ENCODE data around the gene ELFN1. TPM values are rescaled to one million over a fixed set of nuclear protein-coding genes. Genes with fewer than 3 reads are reported as not detected.

ELFN1 gene
- total and polyA plus RNA-seq, 9 of the 15 experiments (the other 6 are each of a cell fraction or from before 2014, with no cell fraction given): 0.04 to 0.64 (median 0.18) TPM; not detected in 2

DNA sequence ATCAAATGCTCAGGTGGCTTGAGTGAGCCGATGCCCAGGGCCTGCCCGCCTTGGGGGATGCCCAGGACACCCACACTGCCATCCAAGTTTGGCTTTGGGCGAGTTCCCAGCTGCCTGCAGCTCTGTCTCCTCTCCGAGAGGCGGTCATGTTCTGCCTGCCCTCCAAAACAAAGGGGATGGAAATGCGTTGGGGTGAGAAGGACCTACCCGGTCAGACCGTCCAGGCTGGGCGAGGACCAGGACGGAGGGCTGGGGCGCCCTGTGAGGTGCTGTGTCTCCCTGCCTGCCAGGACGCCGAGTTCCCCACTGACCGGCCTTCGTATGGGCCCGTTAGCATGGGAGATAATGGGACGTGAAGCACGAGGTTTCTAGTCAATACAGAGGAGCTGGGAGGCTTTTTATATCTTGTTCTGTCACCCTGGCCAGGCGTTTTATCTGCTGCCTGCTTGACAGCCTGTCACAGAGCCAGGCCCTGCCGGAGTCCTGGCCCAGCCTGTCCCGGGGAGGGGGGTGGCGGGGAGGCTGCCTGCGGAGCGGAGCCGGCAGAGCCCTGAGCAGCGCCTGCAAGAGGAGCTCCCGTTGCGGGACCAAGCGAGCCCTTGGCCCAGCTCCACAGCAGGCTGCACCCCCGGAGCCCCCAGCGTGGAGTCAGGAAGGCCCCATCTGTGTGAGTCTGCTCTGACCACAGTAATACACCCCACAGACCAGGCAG, 22.0 kb upstream of the ELFN1 start (continued):
- TF ChIP-seq, protein P1, sequence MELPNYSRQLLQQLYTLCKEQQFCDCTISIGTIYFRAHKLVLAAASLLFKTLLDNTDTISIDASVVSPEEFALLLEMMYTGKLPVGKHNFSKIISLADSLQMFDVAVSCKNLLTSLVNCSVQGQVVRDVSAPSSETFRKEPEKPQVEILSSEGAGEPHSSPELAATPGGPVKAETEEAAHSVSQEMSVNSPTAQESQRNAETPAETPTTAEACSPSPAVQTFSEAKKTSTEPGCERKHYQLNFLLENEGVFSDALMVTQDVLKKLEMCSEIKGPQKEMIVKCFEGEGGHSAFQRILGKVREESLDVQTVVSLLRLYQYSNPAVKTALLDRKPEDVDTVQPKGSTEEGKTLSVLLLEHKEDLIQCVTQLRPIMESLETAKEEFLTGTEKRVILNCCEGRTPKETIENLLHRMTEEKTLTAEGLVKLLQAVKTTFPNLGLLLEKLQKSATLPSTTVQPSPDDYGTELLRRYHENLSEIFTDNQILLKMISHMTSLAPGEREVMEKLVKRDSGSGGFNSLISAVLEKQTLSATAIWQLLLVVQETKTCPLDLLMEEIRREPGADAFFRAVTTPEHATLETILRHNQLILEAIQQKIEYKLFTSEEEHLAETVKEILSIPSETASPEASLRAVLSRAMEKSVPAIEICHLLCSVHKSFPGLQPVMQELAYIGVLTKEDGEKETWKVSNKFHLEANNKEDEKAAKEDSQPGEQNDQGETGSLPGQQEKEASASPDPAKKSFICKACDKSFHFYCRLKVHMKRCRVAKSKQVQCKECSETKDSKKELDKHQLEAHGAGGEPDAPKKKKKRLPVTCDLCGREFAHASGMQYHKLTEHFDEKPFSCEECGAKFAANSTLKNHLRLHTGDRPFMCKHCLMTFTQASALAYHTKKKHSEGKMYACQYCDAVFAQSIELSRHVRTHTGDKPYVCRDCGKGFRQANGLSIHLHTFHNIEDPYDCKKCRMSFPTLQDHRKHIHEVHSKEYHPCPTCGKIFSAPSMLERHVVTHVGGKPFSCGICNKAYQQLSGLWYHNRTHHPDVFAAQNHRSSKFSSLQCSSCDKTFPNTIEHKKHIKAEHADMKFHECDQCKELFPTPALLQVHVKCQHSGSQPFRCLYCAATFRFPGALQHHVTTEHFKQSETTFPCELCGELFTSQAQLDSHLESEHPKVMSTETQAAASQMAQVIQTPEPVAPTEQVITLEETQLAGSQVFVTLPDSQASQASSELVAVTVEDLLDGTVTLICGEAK (IDR thresholded peaks at IDR 0.05): no peak
- TF ChIP-seq, protein P1 (CRISPR knock-in tag; IDR thresholded peaks at IDR 0.05): no peak
- TF ChIP-seq TOE1 (IDR thresholded peaks at IDR 0.05; ENCODE audit: borderline replicate concordance) (0 out of 2 replicates have a peak, but pooled peaks have one; percentile 46), TOE1 (CRISPR knock-in tag; IDR thresholded peaks at IDR 0.05; ENCODE audit: borderline replicate concordance, low read depth) (no peak), LEF1 (IDR thresholded peaks at IDR 0.05) (peak; percentile 16; the same call in 1 of the 2 replicates), PML (IDR thresholded peaks at IDR 0.05; ENCODE audit: low read length) (peak; percentile 57; the same call in 1 of the 2 replicates), L3MBTL2 (IDR thresholded peaks at IDR 0.05) (peak; percentile 99), RAD51 (IDR thresholded peaks at IDR 0.05; ENCODE audit: borderline replicate concordance, low read depth) (no peak), CBFA2T2 (conservative IDR thresholded peaks at IDR 0.05) (peak; percentile 90), SMARCE1 (IDR thresholded peaks at IDR 0.05) (0 out of 2 replicates have a peak, but pooled peaks have one; percentile 55), PTRF (tag; IDR thresholded peaks at IDR 0.05) (no peak), ARID1B (IDR thresholded peaks at IDR 0.05) (peak; percentile 90), ELF2 (CRISPR knock-in tag; IDR thresholded peaks at IDR 0.05) (no peak), BCOR (IDR thresholded peaks at IDR 0.05) (peak; percentile 81), FUS (optimal IDR thresholded peaks at IDR 0.05; ENCODE audit: low read depth, low read length) (no peak), SRSF9 (IDR thresholded peaks at IDR 0.05; ENCODE audit: borderline replicate concordance, low read depth, low read length) (no peak), DPF2 (IDR thresholded peaks at IDR 0.05) (peak; percentile 68; the same call in 1 of the 2 replicates), LCOR (CRISPR knock-in tag; IDR thresholded peaks at IDR 0.05) (peak; percentile 69; the same call in 1 of the 2 replicates)
- TF ChIP-seq, protein P2, sequence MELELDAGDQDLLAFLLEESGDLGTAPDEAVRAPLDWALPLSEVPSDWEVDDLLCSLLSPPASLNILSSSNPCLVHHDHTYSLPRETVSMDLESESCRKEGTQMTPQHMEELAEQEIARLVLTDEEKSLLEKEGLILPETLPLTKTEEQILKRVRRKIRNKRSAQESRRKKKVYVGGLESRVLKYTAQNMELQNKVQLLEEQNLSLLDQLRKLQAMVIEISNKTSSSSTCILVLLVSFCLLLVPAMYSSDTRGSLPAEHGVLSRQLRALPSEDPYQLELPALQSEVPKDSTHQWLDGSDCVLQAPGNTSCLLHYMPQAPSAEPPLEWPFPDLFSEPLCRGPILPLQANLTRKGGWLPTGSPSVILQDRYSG (tag; conservative IDR thresholded peaks at IDR 0.05; ENCODE audit: low read depth): peak; percentile 80; the same call in 1 of the 2 replicates
